ENCODE data around the gene CCDC33.

The CCDC33 gene

GRCh38 chr15:74384881-74385643 is 148.9 kb downstream of the CCDC33 start:
- DNase-seq, result no peak

GRCh38 chr15:74385733-74386132 is 149.6 kb downstream of the CCDC33 start:
- DNase-seq, result no peak

Measured in NCI-H1092 treated with DMSO at 0.1 percent for 48 hours (cell line).